GM12878 (cell line): ENCODE measurements around the gene IPO5. TPM values are rescaled to one million over a fixed set of nuclear protein-coding genes. Genes with fewer than 3 reads are reported as not detected.

Experiments
- ATAC-seq: fragments of 200-7000 bp; cut with Tn5 transposase; 3 replicates; pipeline ENCODE4 v1.9.1; 2020; ENCODE audit warnings: mild to moderate bottlenecking, moderate library complexity
- BruUV-seq: library from RNA; stranded (reverse); fragments of 400-500 nt; replicated peaks from 2 replicates; lab custom pipeline; 2021; lab: Mats Ljungman, UMichigan
- CTCF ChIA-PET: fragments of 300-600 bp; sonication (Branson Sonifier 250); formaldehyde crosslinking; extraction: SDS; loops from one replicate; lab custom pipeline; 2021; ENCODE audit warnings: inconsistent platforms; lab: Yijun Ruan, JAX
- POLR2A ChIA-PET: fragments of 350-600 bp; formaldehyde crosslinking; extraction: SDS; loops from one replicate; lab custom pipeline; 2021; ENCODE audit warnings: inconsistent platforms; lab: Charles Lee
- RAD21 ChIA-PET: fragments of 300-600 bp; sonication (Branson Sonifier 250); formaldehyde crosslinking; loops from one replicate; lab custom pipeline; 2023; ENCODE audit warnings: antibody characterized with exemption; ENCODE audit not compliant: unreplicated experiment; lab: Charles Lee
- SMC1A ChIA-PET: fragments of 300-600 bp; sonication (Branson Sonifier 250); formaldehyde crosslinking; loops from one replicate; lab custom pipeline; 2023; ENCODE audit not compliant: unreplicated experiment, uncharacterized antibody; lab: Charles Lee
- DNase-seq: peaks from one replicate; pipeline ENCODE4 v3.0.0-alpha.2; 2011; ENCODE audit warnings: low read depth, low spot score
- FAIRE-seq: peaks from 3 replicates; lab custom pipeline; 2011; peaks lifted over from hg19 to GRCh38; lab: Jason Lieb, UNC
- H2AFZ ChIP-seq: 2 replicates; pipeline ENCODE4 v1.6.0; 2011; ENCODE audit warnings: low read depth, low read length, control low read depth; ENCODE audit not compliant: control insufficient read depth
- H3K27ac ChIP-seq: 2 replicates; pipeline ENCODE4 v1.5.1; 2011; ENCODE audit warnings: control low read depth; ENCODE audit not compliant: control insufficient read depth, insufficient read depth
- H3K27me3 ChIP-seq, 2 experiments: replicated peaks in 1 of 2; 2 replicates each; pipeline versions ENCODE4 v1.6.0 to v1.6.1; 2011; ENCODE audit warnings: low read length in 1 of 2; ENCODE audit not compliant: control insufficient read depth in 2 of 2, insufficient read depth in 2 of 2
- H3K36me3 ChIP-seq, 2 experiments: 2 replicates each; pipeline ENCODE4 v1.5.1; 2011; ENCODE audit warnings: low read length in 1 of 2; ENCODE audit not compliant: control insufficient read depth in 2 of 2, insufficient read depth in 2 of 2
- H3K4me1 ChIP-seq: 2 replicates; pipeline ENCODE4 v1.6.1; 2011; ENCODE audit warnings: mild to moderate bottlenecking, low read length, moderate library complexity, mixed read lengths; ENCODE audit not compliant: control insufficient read depth, insufficient read depth
- H3K4me2 ChIP-seq: 2 replicates; pipeline ENCODE4 v1.6.0; 2011; ENCODE audit warnings: control low read depth; ENCODE audit not compliant: control insufficient read depth, insufficient read depth
- H3K4me3 ChIP-seq: fragments of 200-600 bp; sonication (generic); 2 replicates; pipeline ENCODE4 v1.5.1; 2016
- H3K79me2 ChIP-seq: 2 replicates; pipeline ENCODE4 v1.6.0; 2011; ENCODE audit warnings: low read length; ENCODE audit not compliant: control insufficient read depth, insufficient read depth
- H3K9ac ChIP-seq: 2 replicates; pipeline ENCODE4 v1.8.0; 2011; ENCODE audit warnings: low read length, control low read depth, mixed read lengths; ENCODE audit not compliant: control insufficient read depth, insufficient read depth
- H3K9me3 ChIP-seq: replicated peaks from 3 replicates; pipeline ENCODE4 v1.5.1; 2011; ENCODE audit warnings: mild to moderate bottlenecking, low read length; ENCODE audit not compliant: control insufficient read depth, insufficient read depth
- H4K20me1 ChIP-seq: 2 replicates; pipeline ENCODE4 v1.6.0; 2011; ENCODE audit not compliant: control insufficient read depth, insufficient read depth
- BACH1 ChIP-seq: fragments of 450-650 bp; IDR thresholded peaks from 2 replicates; pipeline ENCODE4 v1.6.1; 2017; ENCODE audit warnings: mild to moderate bottlenecking, borderline replicate concordance
- DPF2 ChIP-seq: fragments of 450-650 bp; IDR thresholded peaks from 2 replicates; pipeline ENCODE4 v1.6.1; 2017; ENCODE audit warnings: mild to moderate bottlenecking
- EZH2 ChIP-seq: IDR thresholded peaks from 2 replicates; pipeline ENCODE4 v1.6.1; 2012; ENCODE audit warnings: low read depth, mild to moderate bottlenecking, control low read depth, inconsistent platforms, low read length, borderline replicate concordance; ENCODE audit not compliant: control insufficient read depth
- NKRF ChIP-seq: fragments of 450-650 bp; conservative IDR thresholded peaks from 2 replicates; pipeline ENCODE4 v1.6.1; 2017; ENCODE audit warnings: mild to moderate bottlenecking, moderate library complexity
- NR2C1 ChIP-seq: fragments of 450-650 bp; IDR thresholded peaks from 2 replicates; pipeline ENCODE4 v1.6.1; 2017; ENCODE audit warnings: antibody characterized with exemption, mild to moderate bottlenecking, moderate library complexity
- PBX3 ChIP-seq: IDR thresholded peaks from 2 replicates; pipeline ENCODE4 v1.6.1; 2011; ENCODE audit warnings: mild to moderate bottlenecking, low read depth, low read length, moderate library complexity; ENCODE audit not compliant: insufficient replicate concordance
- POLR2A ChIP-seq: IDR thresholded peaks from 2 replicates; pipeline ENCODE4 v1.6.1; 2011; ENCODE audit warnings: low read depth, mild to moderate bottlenecking, low read length
- PRDM15 ChIP-seq: fragments of 450-650 bp; formaldehyde crosslinking; IDR thresholded peaks from 2 replicates; pipeline ENCODE4 v1.4.0; 2020; ENCODE audit warnings: mild to moderate bottlenecking, moderate library complexity
- SMAD5 ChIP-seq: IDR thresholded peaks from 2 replicates; pipeline ENCODE4 v1.6.1; 2016; ENCODE audit warnings: antibody characterized with exemption, low read depth
- SREBF2 ChIP-seq: IDR thresholded peaks from 2 replicates; pipeline ENCODE4 v1.6.1; 2012; ENCODE audit warnings: mild to moderate bottlenecking, low read length
- SUZ12 ChIP-seq: fragments of 200-600 bp; sonication (generic); IDR thresholded peaks from one replicate; pipeline ENCODE4 v1.6.1; 2018; ENCODE audit warnings: antibody characterized with exemption, mild to moderate bottlenecking; ENCODE audit not compliant: unreplicated experiment
- TARDBP ChIP-seq: IDR thresholded peaks from 2 replicates; pipeline ENCODE4 v1.6.1; 2016; ENCODE audit warnings: borderline replicate concordance
- ZSCAN29 ChIP-seq: fragments of 450-650 bp; IDR thresholded peaks from 2 replicates; pipeline ENCODE4 v1.6.1; 2017; ENCODE audit warnings: mild to moderate bottlenecking, moderate library complexity
- WGBS: methylation state at CpG from one replicate; pipeline ENCODE4 v1.1.6; 2016; ENCODE audit warnings: low lambda C conversion rate; ENCODE audit not compliant: insufficient replicate concordance, insufficient coverage; ENCODE audit errors: missing lambda C conversion rate; 5-methylcytosine and 5-hydroxymethylcytosine counted together
- in situ Hi-C: fragments of 300-500 bp; cut with MboI; formaldehyde crosslinking; loops from 9 replicates; pipeline ENCODE4 v1.14.3; 2018; ENCODE audit warnings: mixed read lengths
- intact Hi-C: fragments of 100-400 bp; cut with micrococcal nuclease; formaldehyde crosslinking; loops from one replicate; pipeline ENCODE4 v1.14.2; 2022; ENCODE audit not compliant: unreplicated experiment
- polyA plus RNA-seq, 11 experiments: library from polyadenylated mRNA; depleted of rRNA in 4 of 11; unstranded in 6 of 11; stranded (reverse) in 5 of 11; fragments of >200 nt; fragmentation: Nextera tagmentation in 4 of 11; fragmentation: Illumina TruSeq in 1 of 11; extraction: Ambion mirVana in 4 of 11; extraction: Trizol in 1 of 11; gene quantifications; 1 replicate in 1 of 11; 2 replicates in 10 of 11; pipeline versions ENCODE4 v1.2.1 to v1.2.3, GENCODE V29; 2011 to 2016; ENCODE audit warnings: inconsistent platforms in 2 of 11, missing spikeins in 2 of 11, low read depth in 1 of 11
- total RNA-seq, 4 experiments: library from RNA; depleted of rRNA in 3 of 4; stranded (reverse); fragments of >200 nt in 3 of 4; fragmentation: Illumina TruSeq in 1 of 4; extraction: Trizol in 1 of 4; gene quantifications; 2 replicates each; pipeline versions ENCODE4 v1.2.1 to v1.2.3, GENCODE V29; 2013 to 2021

Gene IPO5
- total and polyA plus RNA-seq, 10 of the 15 experiments (the other 5 are each of a cell fraction or from before 2014, with no cell fraction given): 45.7 to 196 (median 134) TPM

GRCh38 chr13:97912139-97912535 lies 41.3 kb upstream of the IPO5 start:
- ATAC-seq: no peak
- CTCF ChIA-PET: interaction anchor here (0.6 to 3.4 kb wide), 6 partner anchors 9 to 1961 kb away, joined by 3 to 24 read pairs (median 5); no protein-coding TSS in a partner anchor
- BruUV-seq: no TSS peak

More at GRCh38 chr13:97912139-97912535, 41.3 kb upstream of the IPO5 start:
- Histone ChIP-seq H3K4me1 (no peaks in the 10 kb centered on the region), H2AFZ (no peak overlapping the region), H3K9me3 (no peaks in the 10 kb centered on the region; the same call in 2 of the 3 replicates), H3K4me3 (no peak overlapping the region), H3K4me2 (no peak overlapping the region), H4K20me1 (no peaks in the 10 kb centered on the region), H3K79me2 (no peaks in the 10 kb centered on the region), H3K27me3 (no peaks in the 10 kb centered on the region), H3K9ac (no peak overlapping the region), H3K36me3 (no peaks in the 10 kb centered on the region), H3K27ac (no peak overlapping the region)
- TF ChIP-seq TARDBP (no peak), DPF2 (no peak), NR2C1 (no peak), PBX3 (no peak), BACH1 (no peak), SUZ12 (no peak), POLR2A (no peak), ZSCAN29 (no peak), NKRF (no peak), PRDM15 (CRISPR knock-in tag) (no peak), SMAD5 (no peak), SREBF2 (no peak), EZH2 (no peak)
- FAIRE-seq (no peak), DNase-seq (no peak)
- ChIA-PET RAD21 (interaction anchor here (2.1 kb wide), 1 partner anchor 56 kb away, joined by 8 read pairs; no protein-coding TSS in a partner anchor), SMC1A (interaction anchor here (1.1 kb wide), 1 partner anchor 112 kb away, joined by 3 read pairs; no protein-coding TSS in a partner anchor), POLR2A (no interaction called here)
- intact Hi-C loops: no loop called here
- in situ Hi-C loops: no loop called here
- WGBS: 65% methylated on average over 6 of the region's 6 CpGs
